Measurements from ENCODE around the gene HEXA.

The HEXA gene

DNA sequence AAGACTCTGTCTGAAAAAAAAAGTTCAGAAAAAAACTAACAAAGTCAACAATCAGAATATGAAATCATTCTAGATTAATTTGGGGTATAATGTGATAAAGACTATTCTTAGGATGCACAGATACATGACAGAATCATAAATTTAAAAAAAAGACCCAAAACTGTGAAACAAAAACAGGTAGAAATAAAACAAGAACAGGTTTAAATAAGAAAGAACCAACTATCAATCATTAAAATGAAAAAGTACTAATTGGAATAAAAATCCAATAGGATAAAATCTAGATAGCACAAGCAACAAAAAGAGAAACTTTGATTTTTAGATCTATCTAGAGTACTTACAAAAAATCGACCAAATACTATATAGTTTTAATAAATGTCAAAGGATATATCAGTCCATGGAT, 35.7 kb upstream of the HEXA start:
- TF ChIP-seq ZNF384 (IDR thresholded peaks at IDR 0.05) (no peak), TARDBP (IDR thresholded peaks at IDR 0.05) (no peak), BHLHE40 (IDR thresholded peaks at IDR 0.05; ENCODE audit: borderline replicate concordance) (no peak), SP1 (IDR thresholded peaks at IDR 0.05) (no peak), NFRKB (IDR thresholded peaks at IDR 0.05) (no peak)
- no peak for DNase-seq (ENCODE audit: extremely low spot score)
- ChIA-PET CTCF (no interaction called here), POLR2A (no interaction called here)

DNA sequence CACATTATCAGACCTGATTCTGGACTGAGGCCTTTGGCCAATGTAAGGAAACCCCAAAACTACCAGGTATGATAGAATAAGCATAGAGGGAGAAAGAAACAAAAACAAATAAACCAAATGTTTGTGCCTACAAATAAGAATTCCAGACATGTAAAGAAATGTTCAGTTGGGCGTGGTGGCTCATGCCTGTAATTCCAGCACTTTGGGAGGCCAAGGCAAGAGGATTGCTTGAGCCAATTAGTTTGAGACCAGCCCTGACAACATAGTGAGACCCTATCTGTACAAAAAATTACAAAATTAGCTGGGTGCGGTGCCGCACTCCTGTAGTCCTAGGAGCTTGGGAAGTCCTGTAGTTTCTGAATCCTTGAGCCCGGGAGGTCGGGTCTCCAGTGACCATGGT, 35.3 kb upstream of the HEXA start:
- CTCF ChIA-PET, result no interaction called here
- no peak for DNase-seq (ENCODE audit: extremely low spot score)
- POLR2A ChIA-PET, result no interaction called here
- no peak for TF ChIP-seq BHLHE40 (IDR thresholded peaks at IDR 0.05; ENCODE audit: borderline replicate concordance)
- TF ChIP-seq SP1 (IDR thresholded peaks at IDR 0.05), result no peak
- TF ChIP-seq LEF1 (IDR thresholded peaks at IDR 0.05; ENCODE audit: borderline replicate concordance), result no peak
- no peak for TF ChIP-seq SUZ12 (IDR thresholded peaks at IDR 0.05)
- TF ChIP-seq NFRKB (IDR thresholded peaks at IDR 0.05), result no peak
- TF ChIP-seq FOXK2 (IDR thresholded peaks at IDR 0.05), result no peak
- no peak for TF ChIP-seq ELF4 (IDR thresholded peaks at IDR 0.05)
- TF ChIP-seq ARNT (IDR thresholded peaks at IDR 0.05), result no peak
- no peak for TF ChIP-seq FOXA1 (IDR thresholded peaks at IDR 0.05)
- TF ChIP-seq, protein P1, sequence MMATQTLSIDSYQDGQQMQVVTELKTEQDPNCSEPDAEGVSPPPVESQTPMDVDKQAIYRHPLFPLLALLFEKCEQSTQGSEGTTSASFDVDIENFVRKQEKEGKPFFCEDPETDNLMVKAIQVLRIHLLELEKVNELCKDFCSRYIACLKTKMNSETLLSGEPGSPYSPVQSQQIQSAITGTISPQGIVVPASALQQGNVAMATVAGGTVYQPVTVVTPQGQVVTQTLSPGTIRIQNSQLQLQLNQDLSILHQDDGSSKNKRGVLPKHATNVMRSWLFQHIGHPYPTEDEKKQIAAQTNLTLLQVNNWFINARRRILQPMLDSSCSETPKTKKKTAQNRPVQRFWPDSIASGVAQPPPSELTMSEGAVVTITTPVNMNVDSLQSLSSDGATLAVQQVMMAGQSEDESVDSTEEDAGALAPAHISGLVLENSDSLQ (IDR thresholded peaks at IDR 0.05), result no peak
- no peak for TF ChIP-seq CTBP1 (IDR thresholded peaks at IDR 0.05; ENCODE audit: borderline replicate concordance)

DNA sequence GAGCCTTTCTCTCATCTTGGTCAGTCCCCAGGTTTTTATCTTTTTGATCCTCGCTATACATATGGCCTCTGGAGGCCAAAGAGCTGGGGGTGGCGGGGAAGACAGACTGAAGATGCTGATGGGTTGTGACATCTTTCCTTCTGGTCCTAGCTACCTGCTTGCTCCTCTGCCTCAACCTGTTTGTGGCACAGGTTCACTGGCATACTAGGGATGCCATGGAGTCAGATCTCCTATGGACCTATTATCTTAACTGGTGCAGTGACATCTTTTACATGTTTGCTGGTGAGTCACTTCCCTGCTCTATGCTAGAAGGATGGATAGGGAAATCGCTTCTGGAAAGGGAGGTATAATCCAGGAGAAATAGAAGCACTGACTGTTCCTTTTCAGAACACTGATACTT, 31.1 kb upstream of the HEXA start:
- no peak for DNase-seq (ENCODE audit: extremely low spot score)
- CTCF ChIA-PET, result no interaction called here
- POLR2A ChIA-PET, result no interaction called here
- TF ChIP-seq FOXK2 (IDR thresholded peaks at IDR 0.05) (no peak), FOXM1 (IDR thresholded peaks at IDR 0.05; ENCODE audit: borderline replicate concordance) (no peak), ARNT (IDR thresholded peaks at IDR 0.05) (no peak), SUZ12 (IDR thresholded peaks at IDR 0.05) (no peak), L3MBTL2 (conservative IDR thresholded peaks at IDR 0.05) (no peak), TARDBP (IDR thresholded peaks at IDR 0.05) (no peak)

DNA sequence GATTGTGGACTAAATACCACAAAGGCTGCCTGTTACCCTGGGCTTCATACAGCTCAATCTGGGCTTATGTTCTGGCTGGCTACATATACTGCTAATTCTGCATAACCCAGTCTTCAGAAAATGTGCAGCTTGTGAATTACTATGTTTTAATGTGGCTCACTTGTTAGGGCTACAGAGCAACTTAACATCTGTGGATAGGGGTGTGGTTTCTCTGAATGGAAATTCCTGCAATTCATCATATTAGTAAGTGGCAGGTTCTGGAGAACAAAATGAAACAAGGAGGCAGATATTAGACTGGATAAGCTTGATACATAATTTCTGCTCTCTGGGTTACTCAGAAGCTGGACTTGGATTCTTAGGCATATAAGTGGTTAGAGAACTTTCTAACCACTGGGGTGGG, 29.0 kb upstream of the HEXA start:
- POLR2A ChIA-PET, result interaction anchor here (0.7 kb wide), 1 partner anchor 1207 kb away, joined by 3 read pairs; no protein-coding TSS in a partner anchor
- no peak for DNase-seq (ENCODE audit: extremely low spot score)
- TF ChIP-seq BHLHE40 (IDR thresholded peaks at IDR 0.05; ENCODE audit: borderline replicate concordance), result no peak
- no peak for TF ChIP-seq CTBP1 (IDR thresholded peaks at IDR 0.05; ENCODE audit: borderline replicate concordance)
- TF ChIP-seq FOXA1 (IDR thresholded peaks at IDR 0.05), result no peak
- TF ChIP-seq NFRKB (IDR thresholded peaks at IDR 0.05), result no peak
- TF ChIP-seq ZNF384 (IDR thresholded peaks at IDR 0.05), result no peak
- TF ChIP-seq HDGF (IDR thresholded peaks at IDR 0.05; ENCODE audit: borderline replicate concordance), result no peak
- no peak for TF ChIP-seq SUZ12 (IDR thresholded peaks at IDR 0.05)
- TF ChIP-seq LEF1 (IDR thresholded peaks at IDR 0.05; ENCODE audit: borderline replicate concordance), result no peak
- no peak for TF ChIP-seq FOXM1 (IDR thresholded peaks at IDR 0.05; ENCODE audit: borderline replicate concordance)
- TF ChIP-seq FOXK2 (IDR thresholded peaks at IDR 0.05), result no peak
- TF ChIP-seq TARDBP (IDR thresholded peaks at IDR 0.05), result no peak
- no peak for TF ChIP-seq ARNT (IDR thresholded peaks at IDR 0.05)
- TF ChIP-seq, protein P1 (IDR thresholded peaks at IDR 0.05), result no peak
- CTCF ChIA-PET, result no interaction called here

DNA sequence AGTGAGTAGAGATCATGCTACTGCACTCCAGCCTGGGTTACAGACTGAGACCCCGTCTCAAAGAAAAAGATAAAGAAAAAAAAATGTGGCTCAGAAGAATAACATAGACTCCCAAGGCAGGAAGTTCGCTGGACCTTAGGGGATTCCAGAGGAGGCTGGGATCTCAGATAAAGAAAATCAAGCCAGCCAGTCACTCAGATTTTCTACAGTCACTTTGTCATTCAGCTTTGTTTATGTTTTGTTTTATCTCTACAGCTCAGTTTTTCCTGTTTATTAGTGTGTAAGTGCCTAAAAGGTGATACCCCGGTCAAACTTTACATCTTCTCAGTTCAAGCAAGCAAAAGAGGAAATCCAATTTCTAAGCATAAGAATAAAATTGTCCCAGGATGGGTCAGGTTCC, 28.5 kb upstream of the HEXA start:
- CTCF ChIA-PET, result no interaction called here
- POLR2A ChIA-PET, result interaction anchor here (0.7 kb wide), 1 partner anchor 1208 kb away, joined by 3 read pairs; no protein-coding TSS in a partner anchor
- TF ChIP-seq TARDBP (IDR thresholded peaks at IDR 0.05), result no peak
- no peak for TF ChIP-seq BHLHE40 (IDR thresholded peaks at IDR 0.05; ENCODE audit: borderline replicate concordance)
- no peak for TF ChIP-seq CTBP1 (IDR thresholded peaks at IDR 0.05; ENCODE audit: borderline replicate concordance)
- TF ChIP-seq SP1 (IDR thresholded peaks at IDR 0.05), result no peak
- TF ChIP-seq SUZ12 (IDR thresholded peaks at IDR 0.05), result no peak
- TF ChIP-seq ARNT (IDR thresholded peaks at IDR 0.05), result no peak
- TF ChIP-seq HDGF (IDR thresholded peaks at IDR 0.05; ENCODE audit: borderline replicate concordance), result no peak
- no peak for TF ChIP-seq FOXA1 (IDR thresholded peaks at IDR 0.05)
- TF ChIP-seq ZNF384 (IDR thresholded peaks at IDR 0.05), result no peak
- TF ChIP-seq FOXK2 (IDR thresholded peaks at IDR 0.05), result no peak
- no peak for TF ChIP-seq LEF1 (IDR thresholded peaks at IDR 0.05; ENCODE audit: borderline replicate concordance)
- TF ChIP-seq NFRKB (IDR thresholded peaks at IDR 0.05), result no peak
- no peak for TF ChIP-seq ELF4 (IDR thresholded peaks at IDR 0.05)
- no peak for TF ChIP-seq L3MBTL2 (conservative IDR thresholded peaks at IDR 0.05)
- TF ChIP-seq, protein P1 (IDR thresholded peaks at IDR 0.05), result no peak
- no peak for TF ChIP-seq FOXM1 (IDR thresholded peaks at IDR 0.05; ENCODE audit: borderline replicate concordance)
- DNase-seq (ENCODE audit: extremely low spot score), result no peak

DNA sequence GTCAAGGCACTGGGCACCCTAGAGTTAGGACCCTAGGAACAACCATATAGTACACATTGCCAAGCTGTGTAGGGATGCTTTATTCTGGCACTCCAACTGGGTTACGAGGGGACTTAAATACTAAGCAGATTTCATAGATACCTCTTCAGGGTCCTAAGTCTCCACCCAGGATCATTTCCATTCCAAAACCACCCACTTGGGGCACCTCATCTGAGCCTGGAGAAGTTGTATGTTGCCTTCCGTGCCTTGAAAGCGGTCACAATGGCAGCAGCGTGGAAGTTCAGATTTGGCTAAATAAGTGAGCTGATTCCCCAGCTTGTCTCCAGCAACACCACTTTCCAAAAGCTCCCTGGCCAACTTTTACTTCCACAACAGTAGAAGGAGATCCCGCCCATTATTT, 26.9 kb upstream of the HEXA start:
- ChIA-PET CTCF (interaction anchor here (0.7 kb wide), 1 partner anchor 175 kb away, joined by 3 read pairs; no protein-coding TSS in a partner anchor), POLR2A (interaction anchor here (1.6 kb wide), 1 partner anchor 9 kb away, joined by 3 read pairs; no protein-coding TSS in a partner anchor)
- TF ChIP-seq ZNF384 (IDR thresholded peaks at IDR 0.05), result no peak
- DNase-seq (ENCODE audit: extremely low spot score), result no peak

DNA sequence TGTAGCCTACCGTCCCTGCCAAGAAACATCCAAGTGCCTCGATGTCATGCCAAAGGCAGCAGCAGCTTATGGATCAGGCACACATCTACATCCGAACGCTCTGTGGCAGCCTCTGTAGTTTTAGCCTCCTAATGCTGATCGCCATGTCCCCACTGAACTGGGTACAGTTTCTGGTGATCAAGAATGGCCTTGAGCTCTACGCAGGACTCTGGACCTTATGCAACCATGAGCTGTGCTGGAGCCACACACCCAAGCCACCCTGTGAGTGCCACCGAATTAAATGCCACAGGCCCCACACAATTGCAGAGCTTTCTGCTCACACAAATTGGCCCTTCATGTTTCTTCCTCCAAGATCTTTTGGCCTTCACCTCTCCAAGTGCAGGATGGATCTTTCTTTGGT, 22.8 kb upstream of the HEXA start:
- no peak for TF ChIP-seq FOXA1 (IDR thresholded peaks at IDR 0.05)
- no peak for TF ChIP-seq LEF1 (IDR thresholded peaks at IDR 0.05; ENCODE audit: borderline replicate concordance)
- TF ChIP-seq, protein P1 (IDR thresholded peaks at IDR 0.05), result no peak
- TF ChIP-seq BHLHE40 (IDR thresholded peaks at IDR 0.05; ENCODE audit: borderline replicate concordance), result no peak
- TF ChIP-seq ELF4 (IDR thresholded peaks at IDR 0.05), result no peak
- TF ChIP-seq L3MBTL2 (conservative IDR thresholded peaks at IDR 0.05), result no peak
- no peak for TF ChIP-seq TARDBP (IDR thresholded peaks at IDR 0.05)
- TF ChIP-seq FOXM1 (IDR thresholded peaks at IDR 0.05; ENCODE audit: borderline replicate concordance), result no peak
- no peak for TF ChIP-seq HDGF (IDR thresholded peaks at IDR 0.05; ENCODE audit: borderline replicate concordance)
- TF ChIP-seq NFRKB (IDR thresholded peaks at IDR 0.05), result no peak
- no peak for TF ChIP-seq FOXK2 (IDR thresholded peaks at IDR 0.05)
- TF ChIP-seq SUZ12 (IDR thresholded peaks at IDR 0.05), result no peak
- no peak for TF ChIP-seq SP1 (IDR thresholded peaks at IDR 0.05)
- no peak for TF ChIP-seq ZNF384 (IDR thresholded peaks at IDR 0.05)
- TF ChIP-seq CTBP1 (IDR thresholded peaks at IDR 0.05; ENCODE audit: borderline replicate concordance), result no peak
- TF ChIP-seq ARNT (IDR thresholded peaks at IDR 0.05), result no peak
- CTCF ChIA-PET, result no interaction called here
- POLR2A ChIA-PET, result no interaction called here
- no peak for DNase-seq (ENCODE audit: extremely low spot score)

All from HEK293T (cell line).